ENCODE measurements around the gene EIF1.
"Not testable (repeated sequence)": the region's sequence is repeated elsewhere in the genome, so short reads cannot be mapped to it uniquely, and the experiment has no call there.

EIF1 gene

GRCh38 chr17:41672153-41672552, 16.5 kb upstream of the EIF1 start:
- no peaks in the 10 kb centered on the region for H3K36me3 ChIP-seq
- peak overlapping the region in 1 of 11 experiments; percentile 71; a peak in 2 of 22 replicates for H3K4me2 ChIP-seq
- TF ChIP-seq Cebpa-rat (IDR thresholded peaks at IDR 0.05) = no peak
- H3K27me3 ChIP-seq = peaks cover 0 to 9% (median 0%) of the 10 kb centered on the region in 11 experiments; a peak in 6 of 22 replicates
- H4K20me1 ChIP-seq = no peaks in the 10 kb centered on the region
- peaks cover 0 to 5% (median 3%) of the 10 kb centered on the region in 11 experiments; a peak in 10 of 22 replicates for H3K9me3 ChIP-seq (replicated peaks in 1 of 11)
- peak overlapping the region in 1 of 11 experiments; percentile 40; a peak in 2 of 22 replicates for H3K27ac ChIP-seq
- no peak overlapping the region for H3K4me3 ChIP-seq
- H3K4me1 ChIP-seq = peaks cover 40 to 80% (median 50%) of the 10 kb centered on the region in 10 experiments
- H3K9ac ChIP-seq = no peak overlapping the region

- H3K4me2 ChIP-seq = peak overlapping the region in 5 of 11 experiments; percentile 43 to 94 (median 88); a peak in 9 of 22 replicates
- peaks cover 32 to 76% (median 45%) of the 10 kb centered on the region in 10 experiments for H3K4me1 ChIP-seq
- H3K9ac ChIP-seq, H3K4me3 ChIP-seq, H3K36me3 ChIP-seq, H4K20me1 ChIP-seq, H3K27me3 ChIP-seq: not testable (repeated sequence)
- peak overlapping the region in 2 of 11 experiments; percentile 24 to 56; a peak in 4 of 22 replicates for H3K27ac ChIP-seq
- peaks cover 0 to 24% (median 17%) of the 10 kb centered on the region in 11 experiments; a peak in 17 of 22 replicates for H3K9me3 ChIP-seq (replicated peaks in 1 of 11)
Observed at GRCh38 chr17:41675157-41676057, 13.3 kb upstream of the EIF1 start.

GRCh38 chr17:41676058-41676419, 12.6 kb upstream of the EIF1 start:
- Histone ChIP-seq H3K4me1 (peaks cover 26 to 75% (median 41%) of the 10 kb centered on the region in 10 experiments), H3K4me3 (no peak overlapping the region), H3K9me3 (replicated peaks in 1 of 11) (peaks cover 0 to 24% (median 17%) of the 10 kb centered on the region in 11 experiments; a peak in 17 of 22 replicates), H3K4me2 (peak overlapping the region; percentile 6 to 94 (median 43); a peak in 18 of 22 replicates), H4K20me1 (no peaks in the 10 kb centered on the region), H3K9ac (no peak overlapping the region; a peak in 1 of 22 replicates), H3K27ac (peak overlapping the region in 4 of 11 experiments; percentile 8 to 56 (median 20); a peak in 6 of 22 replicates), H3K27me3 (peaks cover 0 to 9% (median 0%) of the 10 kb centered on the region in 11 experiments; a peak in 6 of 22 replicates), H3K36me3 (no peaks in the 10 kb centered on the region)
- TF ChIP-seq Cebpa-rat (IDR thresholded peaks at IDR 0.05) = no peak

- no peak for TF ChIP-seq Cebpa-rat (IDR thresholded peaks at IDR 0.05)
- Histone ChIP-seq H3K27ac (peak overlapping the region in 9 of 11 experiments; percentile 43 to 88 (median 73); a peak in 17 of 22 replicates), H3K4me2 (peak overlapping the region; percentile 34 to 94 (median 75)), H3K4me3 (peak overlapping the region in 6 of 10 experiments; percentile 2 to 60 (median 45); a peak in 10 of 20 replicates), H4K20me1 (no peaks in the 10 kb centered on the region), H3K4me1 (peaks cover 27 to 78% (median 49%) of the 10 kb centered on the region in 10 experiments), H3K9me3 (replicated peaks in 1 of 11) (peaks cover 0 to 24% (median 17%) of the 10 kb centered on the region in 11 experiments; a peak in 17 of 22 replicates), H3K36me3 (no peaks in the 10 kb centered on the region), H3K9ac (peak overlapping the region in 8 of 11 experiments; percentile 34 to 78 (median 72); a peak in 15 of 22 replicates), H3K27me3 (peaks cover 0 to 9% (median 0%) of the 10 kb centered on the region in 11 experiments; a peak in 6 of 22 replicates)
Observed at GRCh38 chr17:41678411-41678906, 10.2 kb upstream of the EIF1 start.

- Histone ChIP-seq H4K20me1 (no peaks in the 10 kb centered on the region), H3K9me3 (replicated peaks in 1 of 11) (peaks cover 0 to 24% (median 17%) of the 10 kb centered on the region in 11 experiments; a peak in 17 of 22 replicates), H3K4me1 (peaks cover 27 to 76% (median 48%) of the 10 kb centered on the region in 10 experiments), H3K4me2 (peak overlapping the region; percentile 34 to 94 (median 75)), H3K4me3 (peak overlapping the region in 6 of 10 experiments; percentile 2 to 60 (median 45); a peak in 11 of 20 replicates), H3K9ac (peak overlapping the region in 8 of 11 experiments; percentile 34 to 78 (median 72); a peak in 15 of 22 replicates), H3K36me3 (no peaks in the 10 kb centered on the region), H3K27me3 (peaks cover 0 to 9% (median 0%) of the 10 kb centered on the region in 11 experiments; a peak in 6 of 22 replicates), H3K27ac (peak overlapping the region in 9 of 11 experiments; percentile 43 to 88 (median 73); a peak in 18 of 22 replicates)
- no peak for TF ChIP-seq Cebpa-rat (IDR thresholded peaks at IDR 0.05)
Observed at GRCh38 chr17:41678907-41679739, 9.6 kb upstream of the EIF1 start.

- Histone ChIP-seq H3K36me3 (no peaks in the 10 kb centered on the region), H3K4me3 (peak overlapping the region in 1 of 10 experiments; percentile 60; a peak in 2 of 20 replicates), H3K9me3 (replicated peaks in 1 of 11) (peaks cover 0 to 24% (median 17%) of the 10 kb centered on the region in 11 experiments; a peak in 17 of 22 replicates), H3K9ac (peak overlapping the region in 4 of 11 experiments; percentile 71 to 75 (median 72); a peak in 6 of 22 replicates), H3K4me1 (peaks cover 27 to 75% (median 48%) of the 10 kb centered on the region in 10 experiments), H3K27me3 (peaks cover 0 to 9% (median 0%) of the 10 kb centered on the region in 11 experiments; a peak in 6 of 22 replicates), H3K27ac (peak overlapping the region in 8 of 11 experiments; percentile 38 to 88 (median 74); a peak in 14 of 22 replicates), H4K20me1 (no peaks in the 10 kb centered on the region), H3K4me2 (peak overlapping the region in 10 of 11 experiments; percentile 41 to 94 (median 77); a peak in 20 of 22 replicates)
- no peak for TF ChIP-seq Cebpa-rat (IDR thresholded peaks at IDR 0.05)
Observed at GRCh38 chr17:41679740-41680425, 8.8 kb upstream of the EIF1 start.

GRCh38 chr17:41680426-41681040, 8.2 kb upstream of the EIF1 start:
- Histone ChIP-seq H3K4me1 (peaks cover 27 to 69% (median 48%) of the 10 kb centered on the region in 10 experiments), H3K27ac (no peak overlapping the region), H3K9ac (no peak overlapping the region), H3K27me3 (peaks cover 0 to 9% (median 0%) of the 10 kb centered on the region in 11 experiments; a peak in 6 of 22 replicates), H3K4me3 (no peak overlapping the region), H3K36me3 (no peaks in the 10 kb centered on the region), H4K20me1 (no peaks in the 10 kb centered on the region), H3K4me2 (peak overlapping the region in 4 of 11 experiments; percentile 26 to 68 (median 48); a peak in 6 of 22 replicates), H3K9me3 (replicated peaks in 1 of 11) (peaks cover 0 to 24% (median 17%) of the 10 kb centered on the region in 11 experiments; a peak in 17 of 22 replicates)
- no peak for TF ChIP-seq Cebpa-rat (IDR thresholded peaks at IDR 0.05)
